Measurements from ENCODE around the gene HYI.

GRCh38 chr1:43482215-43482614 is 28.5 kb upstream of the HYI start:
- TF ChIP-seq TAF1 (conservative IDR thresholded peaks at IDR 0.05) (no peak), GABPA (IDR thresholded peaks at IDR 0.05 in 1 of 2, conservative IDR thresholded peaks at IDR 0.05 in 1 of 2) (no peak), CTCF (IDR thresholded peaks at IDR 0.05; ENCODE audit: low read depth, low read length, missing input control) (no peak), RAD21 (IDR thresholded peaks at IDR 0.05) (no peak), SP1 (IDR thresholded peaks at IDR 0.05) (no peak), YY1 (IDR thresholded peaks at IDR 0.05) (no peak), RXRA (IDR thresholded peaks at IDR 0.05) (no peak), ZBTB33 (IDR thresholded peaks at IDR 0.05) (no peak)
- TF ChIP-seq, protein P1, sequence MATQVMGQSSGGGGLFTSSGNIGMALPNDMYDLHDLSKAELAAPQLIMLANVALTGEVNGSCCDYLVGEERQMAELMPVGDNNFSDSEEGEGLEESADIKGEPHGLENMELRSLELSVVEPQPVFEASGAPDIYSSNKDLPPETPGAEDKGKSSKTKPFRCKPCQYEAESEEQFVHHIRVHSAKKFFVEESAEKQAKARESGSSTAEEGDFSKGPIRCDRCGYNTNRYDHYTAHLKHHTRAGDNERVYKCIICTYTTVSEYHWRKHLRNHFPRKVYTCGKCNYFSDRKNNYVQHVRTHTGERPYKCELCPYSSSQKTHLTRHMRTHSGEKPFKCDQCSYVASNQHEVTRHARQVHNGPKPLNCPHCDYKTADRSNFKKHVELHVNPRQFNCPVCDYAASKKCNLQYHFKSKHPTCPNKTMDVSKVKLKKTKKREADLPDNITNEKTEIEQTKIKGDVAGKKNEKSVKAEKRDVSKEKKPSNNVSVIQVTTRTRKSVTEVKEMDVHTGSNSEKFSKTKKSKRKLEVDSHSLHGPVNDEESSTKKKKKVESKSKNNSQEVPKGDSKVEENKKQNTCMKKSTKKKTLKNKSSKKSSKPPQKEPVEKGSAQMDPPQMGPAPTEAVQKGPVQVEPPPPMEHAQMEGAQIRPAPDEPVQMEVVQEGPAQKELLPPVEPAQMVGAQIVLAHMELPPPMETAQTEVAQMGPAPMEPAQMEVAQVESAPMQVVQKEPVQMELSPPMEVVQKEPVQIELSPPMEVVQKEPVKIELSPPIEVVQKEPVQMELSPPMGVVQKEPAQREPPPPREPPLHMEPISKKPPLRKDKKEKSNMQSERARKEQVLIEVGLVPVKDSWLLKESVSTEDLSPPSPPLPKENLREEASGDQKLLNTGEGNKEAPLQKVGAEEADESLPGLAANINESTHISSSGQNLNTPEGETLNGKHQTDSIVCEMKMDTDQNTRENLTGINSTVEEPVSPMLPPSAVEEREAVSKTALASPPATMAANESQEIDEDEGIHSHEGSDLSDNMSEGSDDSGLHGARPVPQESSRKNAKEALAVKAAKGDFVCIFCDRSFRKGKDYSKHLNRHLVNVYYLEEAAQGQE (IDR thresholded peaks at IDR 0.05), result no peak
- TF ChIP-seq, protein P2, sequence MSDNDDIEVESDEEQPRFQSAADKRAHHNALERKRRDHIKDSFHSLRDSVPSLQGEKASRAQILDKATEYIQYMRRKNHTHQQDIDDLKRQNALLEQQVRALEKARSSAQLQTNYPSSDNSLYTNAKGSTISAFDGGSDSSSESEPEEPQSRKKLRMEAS (IDR thresholded peaks at IDR 0.05), result no peak
- TF ChIP-seq, protein P3, sequence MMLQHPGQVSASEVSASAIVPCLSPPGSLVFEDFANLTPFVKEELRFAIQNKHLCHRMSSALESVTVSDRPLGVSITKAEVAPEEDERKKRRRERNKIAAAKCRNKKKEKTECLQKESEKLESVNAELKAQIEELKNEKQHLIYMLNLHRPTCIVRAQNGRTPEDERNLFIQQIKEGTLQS (IDR thresholded peaks at IDR 0.05), result no peak

Data from liver (tissue), 3 donors.